H1 (cell line): ENCODE measurements around the gene GFRA4.

ENCODE experiments used
- CEBPB ChIP-seq: IDR thresholded peaks from 2 replicates; pipeline ENCODE4 v1.6.1; 2012; ENCODE audit warnings: low read depth, low read length
- CTCF ChIP-seq, 3 experiments: IDR thresholded peaks; 1 replicate in 2 of 3; 2 replicates in 1 of 3; pipeline versions ENCODE4 v1.5.1 to v1.6.1; 2011; ENCODE audit warnings: low read length in 3 of 3, mild to moderate bottlenecking in 3 of 3, inconsistent platforms in 2 of 3, low read depth in 1 of 3, moderate library complexity in 1 of 3; ENCODE audit not compliant: insufficient read depth in 1 of 3; ENCODE audit errors: control extremely low read depth in 1 of 3
- EP300 ChIP-seq, 2 experiments: IDR thresholded peaks; 1 replicate in 1 of 2; 2 replicates in 1 of 2; pipeline ENCODE4 v1.6.1; 2011 to 2012; ENCODE audit warnings: low read depth in 2 of 2, low read length in 2 of 2, mild to moderate bottlenecking in 2 of 2, borderline replicate concordance in 1 of 2, inconsistent platforms in 1 of 2, moderate library complexity in 1 of 2
- EZH2 ChIP-seq: fragments of 200-600 bp; sonication (generic); IDR thresholded peaks from 2 replicates; pipeline ENCODE4 v1.7.1; 2012; ENCODE audit warnings: low read depth, mild to moderate bottlenecking, moderate library complexity, low read length, inconsistent platforms; ENCODE audit not compliant: severe bottlenecking
- POLR2A ChIP-seq, 2 experiments: IDR thresholded peaks; 1 replicate in 1 of 2; 2 replicates in 1 of 2; pipeline ENCODE4 v1.6.1; 2011; ENCODE audit warnings: low read depth in 2 of 2, low read length in 2 of 2, mild to moderate bottlenecking in 2 of 2; ENCODE audit errors: control extremely low read depth in 1 of 2
- POLR2AphosphoS5 ChIP-seq: IDR thresholded peaks from 2 replicates; pipeline ENCODE4 v1.6.1; 2011; ENCODE audit warnings: low read depth, low read length
- RBBP5 ChIP-seq: IDR thresholded peaks from 2 replicates; pipeline ENCODE4 v1.7.1; 2012; ENCODE audit warnings: low read depth, mild to moderate bottlenecking, inconsistent platforms, low read length, moderate library complexity, borderline replicate concordance
- RNF2 ChIP-seq: fragments of 200-900, 300-1000 bp; sonication (generic); IDR thresholded peaks from 2 replicates; pipeline ENCODE4 v1.7.1; 2016; ENCODE audit warnings: borderline replicate concordance, low read depth, mild to moderate bottlenecking, antibody characterized with exemption, low read length; ENCODE audit not compliant: poor library complexity, severe bottlenecking; ENCODE audit errors: missing control alignments
- RXRA ChIP-seq: IDR thresholded peaks from 2 replicates; pipeline ENCODE4 v1.6.1; 2011; ENCODE audit warnings: low read depth, mild to moderate bottlenecking, low read length, moderate library complexity; ENCODE audit not compliant: insufficient read depth
- SRF ChIP-seq: IDR thresholded peaks from 2 replicates; pipeline ENCODE4 v1.6.1; 2011; ENCODE audit warnings: mild to moderate bottlenecking, low read depth, low read length, moderate library complexity
- SUZ12 ChIP-seq: fragments of 200-600 bp; sonication (generic); IDR thresholded peaks from 2 replicates; pipeline ENCODE4 v1.6.1; 2012; ENCODE audit warnings: mild to moderate bottlenecking, inconsistent platforms, low read length, moderate library complexity, mixed read lengths
- TCF12 ChIP-seq: IDR thresholded peaks from 2 replicates; pipeline ENCODE4 v1.6.1; 2011; ENCODE audit warnings: low read depth, mild to moderate bottlenecking, low read length
- USF2 ChIP-seq: IDR thresholded peaks from 2 replicates; pipeline ENCODE4 v1.6.1; 2011; ENCODE audit warnings: low read length, improper control_type of control experiment
- ZNF274 ChIP-seq: IDR thresholded peaks from 2 replicates; pipeline ENCODE4 v1.7.0; 2012; ENCODE audit warnings: low read length, borderline replicate concordance; ENCODE audit errors: extremely low read depth

GRCh38 chr20:3661060-3661813 lies 2.0 kb downstream of the GFRA4 start:
- TF ChIP-seq POLR2AphosphoS5 (no peak), EZH2 (no peak), CTCF (IDR thresholded peaks at IDR 0.05; ENCODE audit: control extremely low read depth in 1 of 3, insufficient read depth in 1 of 3, low read depth in 1 of 3, low read length in 3 of 3) (no peak), POLR2A (IDR thresholded peaks at IDR 0.05; ENCODE audit: control extremely low read depth in 1 of 2, low read depth in 2 of 2, low read length in 2 of 2) (no peak), SUZ12 (no peak), SRF (no peak), RNF2 (no peak), ZNF274 (no peak), EP300 (IDR thresholded peaks at IDR 0.05; ENCODE audit: borderline replicate concordance in 1 of 2, low read depth in 2 of 2, low read length in 2 of 2) (no peak), CEBPB (no peak), USF2 (no peak), TCF12 (no peak), RBBP5 (no peak), RXRA (no peak)
